Measurements from ENCODE around the gene LDLRAP1. TPM values are rescaled to one million over a fixed set of nuclear protein-coding genes. Genes with fewer than 3 reads are reported as not detected.

The LDLRAP1 gene
- total RNA-seq, 6 donors from 2014 or later, result 16.7 to 36.1 (median 30.5) TPM

DNA sequence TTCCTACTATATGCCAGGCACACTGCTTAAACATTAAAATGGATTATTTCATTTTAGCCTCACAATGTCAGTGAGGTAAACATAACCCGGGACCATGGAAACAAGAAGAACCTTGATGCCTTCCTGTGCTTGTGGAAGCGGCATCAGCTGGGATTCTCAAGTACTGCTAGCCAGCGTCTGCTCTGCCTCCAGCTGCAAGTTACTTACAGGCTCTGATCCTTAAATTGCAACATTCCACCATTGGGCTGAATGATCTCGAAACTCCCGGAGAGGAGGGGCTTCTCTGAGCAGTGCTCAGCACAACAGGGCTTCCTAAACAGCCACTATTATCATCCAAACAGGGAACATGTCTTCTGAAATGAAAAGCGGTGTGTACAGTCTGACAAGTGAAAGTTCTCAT is 66.5 kb downstream of the LDLRAP1 start:
- no peak overlapping the region for H3K4me3 ChIP-seq
- peaks cover 4 to 21% (median 7%) of the 10 kb centered on the region in 4 donors for H3K4me1 ChIP-seq
- H3K27me3 ChIP-seq, result no peaks in the 10 kb centered on the region
- TF ChIP-seq EP300 (IDR thresholded peaks at IDR 0.05), result no peak
- TF ChIP-seq CTCF (IDR thresholded peaks at IDR 0.05), result no peak
- TF ChIP-seq POLR2A (IDR thresholded peaks at IDR 0.05), result no peak
- no peak for TF ChIP-seq POLR2AphosphoS5 (IDR thresholded peaks at IDR 0.05)
- ATAC-seq (ENCODE audit: low FRiP score in 2 of 2) (no peak), DNase-seq (no peak)
- H3K27ac ChIP-seq, result no peak overlapping the region
- WGBS, 2 donors, result 40 to 52% methylated on average over 6 of the region's 6 CpGs
- no peaks in the 10 kb centered on the region for H3K36me3 ChIP-seq
- no peaks in the 10 kb centered on the region for H3K9me3 ChIP-seq

DNA sequence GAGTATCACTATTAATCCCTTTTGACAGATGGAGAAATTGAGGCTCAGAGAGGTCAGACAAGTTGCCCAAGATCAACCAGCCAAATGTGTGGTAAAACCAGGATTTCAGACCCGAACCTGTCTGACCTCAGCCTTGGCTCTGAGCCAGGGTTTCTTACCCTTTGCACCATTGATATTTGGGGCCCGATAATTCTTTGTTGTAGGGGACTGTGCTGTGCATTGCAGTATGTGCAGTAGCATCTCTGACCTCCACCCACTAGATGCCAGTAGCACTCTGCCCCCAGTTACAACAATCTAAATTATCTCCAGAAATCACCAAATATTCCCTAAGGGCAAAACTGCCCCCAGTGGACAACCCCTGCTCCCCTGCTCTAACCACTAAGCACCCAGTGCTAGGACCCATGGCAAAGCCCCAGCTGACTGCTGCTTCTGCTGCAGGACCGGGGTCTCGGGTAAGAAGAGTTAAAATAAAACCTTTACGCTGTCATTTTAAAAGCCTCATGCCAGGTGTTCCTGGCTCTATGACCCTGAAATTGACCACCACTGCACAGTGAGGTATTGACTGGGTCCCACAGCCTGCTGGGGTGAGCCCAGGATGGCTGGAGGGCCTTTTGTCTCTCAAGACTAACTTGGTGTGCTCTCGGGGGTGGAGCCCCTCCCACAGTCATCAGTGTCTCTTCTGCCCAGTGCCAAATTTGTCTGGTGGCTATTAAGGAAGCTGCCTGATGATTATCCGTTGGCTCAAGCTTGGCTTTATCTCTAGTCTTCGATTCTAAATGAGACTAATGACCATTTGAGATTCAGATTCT is 67.6 kb downstream of the LDLRAP1 start:
- DNase-seq, result no peak

GRCh38 chr1:25611843-25612242 is 68.4 kb downstream of the LDLRAP1 start:
- Histone ChIP-seq H3K4me3 (no peak overlapping the region), H3K36me3 (no peaks in the 10 kb centered on the region), H3K27ac (no peak overlapping the region), H3K27me3 (no peaks in the 10 kb centered on the region), H3K4me1 (peaks cover 11 to 26% (median 17%) of the 10 kb centered on the region in 4 donors), H3K9me3 (no peaks in the 10 kb centered on the region)
- ATAC-seq (ENCODE audit: low FRiP score in 2 of 2) (no peak), DNase-seq (no peak)
- TF ChIP-seq POLR2A (IDR thresholded peaks at IDR 0.05), result no peak
- no peak for TF ChIP-seq EP300 (IDR thresholded peaks at IDR 0.05)
- TF ChIP-seq POLR2AphosphoS5 (IDR thresholded peaks at IDR 0.05), result no peak
- TF ChIP-seq CTCF (IDR thresholded peaks at IDR 0.05), result no peak
- WGBS, 2 donors, result 94 to 100% methylated on average over 1 of the region's 1 CpG

More for the DNA sequence above, 67.6 kb downstream of the LDLRAP1 start:
- Histone ChIP-seq H3K9me3 (no peaks in the 10 kb centered on the region), H3K27ac (no peak overlapping the region), H3K4me1 (peaks cover 9 to 26% (median 15%) of the 10 kb centered on the region in 4 donors), H3K4me3 (no peak overlapping the region), H3K36me3 (no peaks in the 10 kb centered on the region), H3K27me3 (no peaks in the 10 kb centered on the region)
- 42 to 65% methylated on average over 2 to 8 of the region's 8 CpGs for WGBS, 2 donors
- no peak for ATAC-seq (ENCODE audit: low FRiP score in 2 of 2)
- TF ChIP-seq CTCF (IDR thresholded peaks at IDR 0.05) (peak in 1 of 6 experiments; percentile 8), POLR2A (IDR thresholded peaks at IDR 0.05) (no peak)

DNA sequence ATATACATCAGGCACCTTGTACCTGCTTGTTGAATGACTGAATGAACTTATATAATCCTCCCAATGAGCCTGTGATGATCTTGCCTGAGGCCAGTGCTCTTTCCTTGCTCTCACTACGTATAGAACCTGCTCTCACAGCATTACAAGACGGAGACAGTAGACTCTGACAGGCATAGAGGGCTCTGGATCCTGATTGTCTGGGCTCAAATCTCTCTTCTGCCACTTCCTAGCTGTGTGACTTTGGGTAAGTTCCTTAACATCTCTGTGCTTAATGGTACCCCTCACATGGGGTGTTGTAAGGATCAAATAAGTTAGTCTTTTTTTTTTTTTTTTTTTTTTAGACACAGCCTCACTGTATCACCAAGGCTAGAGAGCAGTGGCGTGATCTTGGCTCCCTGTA is 69.0 kb downstream of the LDLRAP1 start:
- no peak for ATAC-seq (ENCODE audit: low FRiP score in 2 of 2)
- Histone ChIP-seq H3K4me1 (peaks cover 11 to 26% (median 19%) of the 10 kb centered on the region in 4 donors), H3K4me3 (no peak overlapping the region), H3K9me3 (no peaks in the 10 kb centered on the region), H3K36me3 (no peaks in the 10 kb centered on the region), H3K27me3 (no peaks in the 10 kb centered on the region), H3K27ac (no peak overlapping the region)
- 85 to 97% methylated on average over 3 of the region's 3 CpGs for WGBS, 2 donors
- TF ChIP-seq CTCF (IDR thresholded peaks at IDR 0.05) (no peak), POLR2AphosphoS5 (IDR thresholded peaks at IDR 0.05) (no peak), EP300 (IDR thresholded peaks at IDR 0.05) (no peak), POLR2A (IDR thresholded peaks at IDR 0.05) (no peak)
- no peak for DNase-seq

DNA sequence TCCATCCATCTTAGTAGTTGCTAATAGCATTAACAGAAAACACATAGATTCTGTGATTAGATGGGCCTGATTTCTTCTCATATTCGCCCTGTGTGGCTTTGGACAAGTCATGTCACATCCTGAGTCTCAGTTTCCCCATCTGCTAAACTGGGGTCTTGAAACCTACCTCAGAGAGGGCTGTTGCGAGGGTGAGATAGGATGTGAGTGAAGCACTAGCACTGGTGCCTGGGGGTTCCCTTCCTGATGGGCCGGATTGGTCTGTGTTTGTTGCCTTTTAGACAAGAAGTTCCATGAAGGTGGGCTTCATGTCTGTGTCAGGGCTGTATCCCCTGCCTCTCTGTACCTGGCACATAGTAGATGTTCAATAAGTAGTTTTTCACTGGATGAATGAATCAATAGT is 69.7 kb downstream of the LDLRAP1 start:
- Histone ChIP-seq H3K4me3 (no peak overlapping the region), H3K36me3 (no peaks in the 10 kb centered on the region), H3K4me1 (peaks cover 17 to 32% (median 25%) of the 10 kb centered on the region in 4 donors), H3K9me3 (no peaks in the 10 kb centered on the region), H3K27ac (no peak overlapping the region), H3K27me3 (peaks cover 0 to 4% (median 0%) of the 10 kb centered on the region in 4 donors)
- no peak for DNase-seq
- TF ChIP-seq EP300 (IDR thresholded peaks at IDR 0.05) (no peak), POLR2AphosphoS5 (IDR thresholded peaks at IDR 0.05) (no peak)
- 90 to 95% methylated on average over 3 of the region's 3 CpGs for WGBS, 2 donors
- ATAC-seq (ENCODE audit: low FRiP score in 2 of 2), result no peak

Data from upper lobe of left lung (tissue), 6 donors.